Limb (tissue), 2 donors: ENCODE results near the gene ATP5PF.
"Not testable (repeated sequence)": the region's sequence is repeated elsewhere in the genome, so short reads cannot be mapped to it uniquely, and the experiment has no call there.

Experiments used
- DNase-seq, 2 donors: peaks; one replicate each; pipeline ENCODE4 v3.0.0-alpha.2; 2016; ENCODE audit errors: extremely low spot score in 2 of 2

The ATP5PF gene

GRCh38 chr21:25722631-25723030 lies 12.1 kb downstream of the ATP5PF start:
- no peak for DNase-seq

- no peak for DNase-seq
Observed at GRCh38 chr21:25721987-25722386, 12.7 kb downstream of the ATP5PF start.

- DNase-seq = no peak
Observed at GRCh38 chr21:25717491-25718147, 17.1 kb downstream of the ATP5PF start.

GRCh38 chr21:25714066-25714465 lies 20.6 kb downstream of the ATP5PF start:
- not testable (repeated sequence) for DNase-seq

GRCh38 chr21:25710550-25710949 lies 24.2 kb downstream of the ATP5PF start:
- DNase-seq = no peak

GRCh38 chr21:25709684-25710265 lies 24.9 kb downstream of the ATP5PF start:
- DNase-seq = no peak

- DNase-seq = peak; percentile 46 to 66
Observed at GRCh38 chr21:25708467-25709065, 26.1 kb downstream of the ATP5PF start.

GRCh38 chr21:25701529-25701928 lies 33.2 kb downstream of the ATP5PF start:
- no peak for DNase-seq

GRCh38 chr21:25700741-25701140 lies 34.0 kb downstream of the ATP5PF start:
- DNase-seq = no peak

- not testable (repeated sequence) for DNase-seq
Observed at GRCh38 chr21:25695461-25695860, 39.2 kb downstream of the ATP5PF start.

- no peak for DNase-seq
Observed at GRCh38 chr21:25691976-25692375, 42.7 kb downstream of the ATP5PF start.

- DNase-seq = no peak
Observed at GRCh38 chr21:25689226-25689625, 45.5 kb downstream of the ATP5PF start.

- DNase-seq = no peak
Observed at GRCh38 chr21:25688275-25689155, 46.2 kb downstream of the ATP5PF start.

GRCh38 chr21:25687787-25688186 lies 46.9 kb downstream of the ATP5PF start:
- DNase-seq = no peak

GRCh38 chr21:25682382-25682781 lies 52.3 kb downstream of the ATP5PF start:
- DNase-seq = no peak

GRCh38 chr21:25676451-25676850 lies 58.3 kb downstream of the ATP5PF start:
- no peak for DNase-seq
